GM15510 (cell line): ENCODE results near the gene CCDC159.

Source experiments
- POLR2A ChIP-seq: IDR thresholded peaks from 3 replicates; pipeline ENCODE4 v1.6.1; 2011; ENCODE audit warnings: borderline replicate concordance; ENCODE audit not compliant: insufficient read length; ENCODE audit errors: extremely low read depth

Gene CCDC159

DNA sequence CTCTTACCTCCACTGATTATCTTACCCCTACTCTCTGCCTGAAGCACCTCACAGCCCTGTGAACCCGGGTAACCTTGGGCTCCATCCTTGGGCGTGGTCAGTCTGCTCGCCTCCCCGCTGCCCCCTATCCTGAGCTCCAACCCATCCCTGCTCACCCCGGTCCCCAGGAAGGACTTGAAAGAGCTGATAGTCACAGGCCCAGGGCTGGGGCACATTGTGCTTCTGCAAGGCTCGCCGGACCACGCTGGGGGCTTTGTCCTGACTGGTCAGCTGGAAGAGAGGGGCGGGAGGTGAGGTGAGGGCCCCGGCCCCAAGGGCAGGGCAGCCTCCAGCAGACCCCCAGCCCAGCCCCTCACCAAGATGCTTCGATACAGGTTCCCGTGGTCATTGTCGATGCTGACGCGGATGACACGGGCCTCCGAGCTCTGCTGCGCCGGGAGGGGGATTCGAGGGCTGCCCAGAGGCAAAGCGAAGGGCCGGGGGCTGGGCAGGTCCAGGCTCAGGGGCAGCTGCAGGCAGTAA lies 50.8 kb downstream of the CCDC159 start:
- TF ChIP-seq POLR2A: no peak

DNA sequence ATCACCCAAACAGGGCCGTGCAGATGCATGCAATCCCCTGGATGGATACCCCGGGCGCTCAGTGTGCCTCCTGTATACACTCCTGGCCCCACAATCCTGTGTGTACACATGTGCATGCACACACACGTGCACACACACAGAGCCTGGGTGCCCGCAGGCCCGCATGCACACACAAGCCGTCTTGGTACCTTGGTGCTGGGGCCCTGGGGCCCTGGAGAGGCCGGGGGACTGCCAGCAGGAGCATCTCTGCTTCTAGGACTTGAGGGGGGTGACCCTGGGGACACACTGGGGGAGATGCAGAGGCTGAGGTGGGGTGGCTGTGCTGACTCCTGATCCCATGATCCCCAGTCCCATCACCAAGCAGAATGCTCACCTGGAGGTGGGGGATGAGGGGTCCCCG lies 53.3 kb downstream of the CCDC159 start:
- no peak for TF ChIP-seq POLR2A

DNA sequence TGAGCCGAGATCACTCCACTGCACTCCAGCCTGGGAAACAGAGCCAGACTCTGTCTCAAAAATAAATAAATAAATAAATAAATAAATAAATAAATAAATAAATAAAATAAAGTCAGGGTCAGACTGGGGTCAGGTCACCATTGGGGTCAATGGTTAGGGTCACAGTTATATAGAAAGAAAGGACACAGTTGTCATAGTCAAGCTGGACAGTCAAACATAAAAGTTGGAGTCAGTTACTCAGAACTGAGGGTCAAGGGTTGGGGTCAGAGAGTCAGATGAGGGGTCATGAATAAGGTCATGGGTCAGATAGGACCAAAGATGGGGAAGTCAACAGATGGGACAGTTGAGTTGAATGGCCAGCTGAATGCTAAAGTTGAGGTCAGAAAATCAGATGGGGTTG lies 54.5 kb downstream of the CCDC159 start:
- no peak for TF ChIP-seq POLR2A

DNA sequence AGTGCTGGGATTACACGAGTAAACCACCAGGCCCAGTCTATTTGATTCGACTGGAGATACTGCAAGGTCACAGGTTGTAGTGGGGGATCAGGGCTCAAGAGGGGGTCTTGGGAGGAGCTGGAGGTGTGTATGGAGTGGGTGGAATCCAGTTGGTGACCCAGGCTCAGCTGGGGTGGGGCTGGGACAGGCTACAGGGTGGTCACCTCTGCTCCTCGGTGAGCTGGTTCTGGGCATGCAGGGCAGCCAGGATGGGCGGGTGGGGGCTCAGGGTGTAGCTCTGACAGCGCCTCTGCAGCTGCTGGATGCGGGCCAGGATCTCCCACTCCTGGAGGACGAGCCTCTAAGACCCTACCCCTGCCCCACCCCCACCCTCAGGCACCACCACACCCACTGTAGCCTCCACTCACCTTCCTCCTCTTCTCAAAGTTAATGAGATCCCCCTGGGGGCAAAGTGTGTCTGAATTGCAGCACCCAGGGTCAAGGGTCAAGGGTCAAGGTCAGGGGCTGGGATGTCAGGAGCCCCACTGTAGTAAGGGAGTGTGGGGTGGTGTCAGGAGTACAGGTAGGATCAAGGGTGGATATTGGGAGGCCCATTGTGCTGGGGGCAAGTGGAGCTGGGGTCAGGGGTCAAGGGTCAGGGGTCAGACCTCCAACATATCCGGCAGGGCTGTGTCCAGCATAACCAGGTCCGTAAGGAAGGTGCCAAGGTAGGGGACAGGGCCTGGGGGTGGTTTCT lies 55.7 kb downstream of the CCDC159 start:
- no peak for TF ChIP-seq POLR2A
